Measurements from ENCODE around the gene OBSCN. TPM values are rescaled to one million over a fixed set of nuclear protein-coding genes. Genes with fewer than 3 reads are reported as not detected.
A peak's percentile ranks its signal among the peaks of the same experiment; 100 is the strongest.

Gene OBSCN
- total RNA-seq, 1 donor from 2014 or later: 15.2 TPM

GRCh38 chr1:228334954-228335353 lies 127.1 kb downstream of the OBSCN start:
- Mint-ChIP-seq H3K27me3 (ENCODE audit: unreplicated experiment) (no peaks in the 10 kb centered on the region), H3K4me3 (ENCODE audit: unreplicated experiment) (no peak overlapping the region), H3K27ac (ENCODE audit: unreplicated experiment) (no peak overlapping the region), H3K36me3 (ENCODE audit: unreplicated experiment) (no peaks in the 10 kb centered on the region), H3K4me1 (ENCODE audit: unreplicated experiment) (no peaks in the 10 kb centered on the region), H3K9me3 (ENCODE audit: unreplicated experiment) (no peaks in the 10 kb centered on the region)
- DNase-seq (ENCODE audit: extremely low spot score, unreplicated experiment): peak; percentile 84
- TF ChIP-seq CTCF (IDR thresholded peaks at IDR 0.05): no peak

GRCh38 chr1:228335406-228336307 lies 127.8 kb downstream of the OBSCN start:
- Mint-ChIP-seq H3K36me3 (ENCODE audit: unreplicated experiment) (no peaks in the 10 kb centered on the region), H3K27ac (ENCODE audit: unreplicated experiment) (no peak overlapping the region), H3K9me3 (ENCODE audit: unreplicated experiment) (no peaks in the 10 kb centered on the region), H3K4me3 (ENCODE audit: unreplicated experiment) (no peak overlapping the region), H3K27me3 (ENCODE audit: unreplicated experiment) (no peaks in the 10 kb centered on the region), H3K4me1 (ENCODE audit: unreplicated experiment) (no peaks in the 10 kb centered on the region)
- TF ChIP-seq CTCF (IDR thresholded peaks at IDR 0.05): no peak
- DNase-seq (ENCODE audit: extremely low spot score, unreplicated experiment): peak; percentile 76

- DNase-seq (ENCODE audit: extremely low spot score, unreplicated experiment): peak; percentile 82
- no peak overlapping the region for H3K27ac Mint-ChIP-seq (ENCODE audit: unreplicated experiment)
- TF ChIP-seq CTCF (IDR thresholded peaks at IDR 0.05): no peak
- no peaks in the 10 kb centered on the region for H3K27me3 Mint-ChIP-seq (ENCODE audit: unreplicated experiment)
- no peaks in the 10 kb centered on the region for H3K9me3 Mint-ChIP-seq (ENCODE audit: unreplicated experiment)
- H3K4me1 Mint-ChIP-seq (ENCODE audit: unreplicated experiment): no peaks in the 10 kb centered on the region
- H3K4me3 Mint-ChIP-seq (ENCODE audit: unreplicated experiment): no peak overlapping the region
- no peaks in the 10 kb centered on the region for H3K36me3 Mint-ChIP-seq (ENCODE audit: unreplicated experiment)
These were observed 128.6 kb downstream of the OBSCN start for GRCh38 chr1:228336308-228337030.

GRCh38 chr1:228337031-228337564 lies 129.3 kb downstream of the OBSCN start:
- DNase-seq (ENCODE audit: extremely low spot score, unreplicated experiment): peak; percentile 77
- Mint-ChIP-seq H3K9me3 (ENCODE audit: unreplicated experiment) (no peaks in the 10 kb centered on the region), H3K4me3 (ENCODE audit: unreplicated experiment) (no peak overlapping the region), H3K27ac (ENCODE audit: unreplicated experiment) (no peak overlapping the region), H3K36me3 (ENCODE audit: unreplicated experiment) (no peaks in the 10 kb centered on the region), H3K27me3 (ENCODE audit: unreplicated experiment) (no peaks in the 10 kb centered on the region), H3K4me1 (ENCODE audit: unreplicated experiment) (no peaks in the 10 kb centered on the region)
- no peak for TF ChIP-seq CTCF (IDR thresholded peaks at IDR 0.05)
